ENCODE data around the gene TAL2. TPM values are rescaled to one million over a fixed set of nuclear protein-coding genes. Genes with fewer than 3 reads are reported as not detected.

TAL2 gene
- total RNA-seq, 3 donors from 2014 or later (not counting 1 experiment from before 2014, with no cell fraction given) = not detected

GRCh38 chr9:105639936-105640335, 22.3 kb upstream of the TAL2 start:
- Histone ChIP-seq H3K27ac (ENCODE audit: low read length) (no peak overlapping the region), H3K9me3 (ENCODE audit: control insufficient read depth, insufficient read depth, low read length) (no peaks in the 10 kb centered on the region), H3K27me3 (ENCODE audit: control insufficient read depth, insufficient read depth, low read length) (no peaks in the 10 kb centered on the region), H3K4me1 (ENCODE audit: control insufficient read depth, insufficient read depth, low read length) (no peaks in the 10 kb centered on the region), H3K4me3 (ENCODE audit: low read length) (no peak overlapping the region), H3K36me3 (ENCODE audit: control insufficient read depth, insufficient read depth, low read length) (peaks cover 10% of the 10 kb centered on the region)
- Mint-ChIP-seq H3K27me3 (ENCODE audit: low read depth in 2 of 2) (no peaks in the 10 kb centered on the region), H3K4me3 (no peak overlapping the region), H3K9me3 (no peaks in the 10 kb centered on the region), H3K36me3 (no peaks in the 10 kb centered on the region), H3K4me1 (no peaks in the 10 kb centered on the region), H3K27ac (no peak overlapping the region)
- no peak for TF ChIP-seq CTCF (IDR thresholded peaks at IDR 0.05)
- DNase-seq = no peak
- ATAC-seq = no peak
- intact Hi-C loops (cut with micrococcal nuclease) = no loop called here

GRCh38 chr9:105643795-105644194, 18.5 kb upstream of the TAL2 start:
- H3K9me3 Mint-ChIP-seq = no peaks in the 10 kb centered on the region
- H3K27ac ChIP-seq (ENCODE audit: low read length) = no peak overlapping the region
- H3K4me3 Mint-ChIP-seq = no peak overlapping the region
- no peaks in the 10 kb centered on the region for H3K9me3 ChIP-seq (ENCODE audit: control insufficient read depth, insufficient read depth, low read length)
- no peaks in the 10 kb centered on the region for H3K4me1 ChIP-seq (ENCODE audit: control insufficient read depth, insufficient read depth, low read length)
- H3K36me3 ChIP-seq (ENCODE audit: control insufficient read depth, insufficient read depth, low read length) = peaks cover under 1% of the 10 kb centered on the region
- H3K4me3 ChIP-seq (ENCODE audit: low read length) = no peak overlapping the region
- DNase-seq (no peak), ATAC-seq (no peak)
- no peaks in the 10 kb centered on the region for H3K27me3 Mint-ChIP-seq (ENCODE audit: low read depth in 2 of 2)
- H3K36me3 Mint-ChIP-seq = no peaks in the 10 kb centered on the region
- H3K27ac Mint-ChIP-seq = no peak overlapping the region
- no peak for TF ChIP-seq CTCF (IDR thresholded peaks at IDR 0.05)
- intact Hi-C loops (cut with micrococcal nuclease) = no loop called here
- H3K4me1 Mint-ChIP-seq = no peaks in the 10 kb centered on the region
- H3K27me3 ChIP-seq (ENCODE audit: control insufficient read depth, insufficient read depth, low read length) = no peaks in the 10 kb centered on the region

DNA sequence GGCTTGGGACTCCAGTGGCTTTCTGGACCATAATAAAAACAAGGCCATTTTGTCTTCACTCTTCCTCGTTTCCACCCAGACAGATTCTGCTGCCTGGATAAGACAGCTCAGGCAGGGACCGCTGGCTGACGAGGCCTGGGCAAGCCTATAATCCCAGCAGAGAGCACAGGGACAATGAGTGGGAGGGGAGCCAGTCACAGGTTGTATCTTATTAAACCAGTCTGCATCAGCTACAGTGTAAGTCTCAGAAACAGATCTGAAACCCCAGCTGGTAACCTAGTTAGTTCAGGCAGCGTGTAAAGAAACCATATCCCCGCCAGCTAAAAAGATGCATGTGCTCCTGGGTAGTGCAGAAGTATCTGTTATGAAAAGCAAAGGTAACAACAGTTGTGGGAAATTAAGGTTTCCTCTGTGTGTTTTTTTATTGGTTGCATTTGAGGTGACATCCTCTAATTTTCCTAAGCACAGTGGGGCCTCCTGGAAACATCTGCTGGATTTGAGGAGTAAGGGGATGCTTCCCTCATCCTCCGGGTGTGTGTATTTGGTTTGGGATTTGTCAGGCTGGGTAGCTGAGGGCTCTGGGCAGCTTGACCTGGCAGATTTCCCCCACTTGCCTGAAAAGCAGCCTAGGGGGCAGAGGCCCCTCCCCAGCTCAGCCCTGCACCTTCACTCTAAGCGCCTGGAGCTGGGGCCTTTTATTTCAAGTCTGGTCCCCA, 15.2 kb upstream of the TAL2 start:
- no peaks in the 10 kb centered on the region for H3K9me3 Mint-ChIP-seq
- no peaks in the 10 kb centered on the region for H3K4me1 Mint-ChIP-seq
- DNase-seq (no peak), ATAC-seq (no peak)
- H3K4me1 ChIP-seq (ENCODE audit: control insufficient read depth, insufficient read depth, low read length) = no peaks in the 10 kb centered on the region
- H3K27ac Mint-ChIP-seq = no peak overlapping the region
- intact Hi-C loops (cut with micrococcal nuclease) = no loop called here
- H3K4me3 Mint-ChIP-seq = no peak overlapping the region
- no peaks in the 10 kb centered on the region for H3K27me3 Mint-ChIP-seq (ENCODE audit: low read depth in 2 of 2)
- H3K4me3 ChIP-seq (ENCODE audit: low read length) = no peak overlapping the region
- no peaks in the 10 kb centered on the region for H3K9me3 ChIP-seq (ENCODE audit: control insufficient read depth, insufficient read depth, low read length)
- WGBS (ENCODE audit: insufficient coverage) = 94% methylated on average over 7 of the region's 7 CpGs
- no peaks in the 10 kb centered on the region for H3K36me3 Mint-ChIP-seq
- no peak overlapping the region for H3K27ac ChIP-seq (ENCODE audit: low read length)
- H3K36me3 ChIP-seq (ENCODE audit: control insufficient read depth, insufficient read depth, low read length) = no peaks in the 10 kb centered on the region
- no peak for TF ChIP-seq CTCF (IDR thresholded peaks at IDR 0.05)
- no peaks in the 10 kb centered on the region for H3K27me3 ChIP-seq (ENCODE audit: control insufficient read depth, insufficient read depth, low read length)
